ENCODE data around the gene KRT80.

DNA sequence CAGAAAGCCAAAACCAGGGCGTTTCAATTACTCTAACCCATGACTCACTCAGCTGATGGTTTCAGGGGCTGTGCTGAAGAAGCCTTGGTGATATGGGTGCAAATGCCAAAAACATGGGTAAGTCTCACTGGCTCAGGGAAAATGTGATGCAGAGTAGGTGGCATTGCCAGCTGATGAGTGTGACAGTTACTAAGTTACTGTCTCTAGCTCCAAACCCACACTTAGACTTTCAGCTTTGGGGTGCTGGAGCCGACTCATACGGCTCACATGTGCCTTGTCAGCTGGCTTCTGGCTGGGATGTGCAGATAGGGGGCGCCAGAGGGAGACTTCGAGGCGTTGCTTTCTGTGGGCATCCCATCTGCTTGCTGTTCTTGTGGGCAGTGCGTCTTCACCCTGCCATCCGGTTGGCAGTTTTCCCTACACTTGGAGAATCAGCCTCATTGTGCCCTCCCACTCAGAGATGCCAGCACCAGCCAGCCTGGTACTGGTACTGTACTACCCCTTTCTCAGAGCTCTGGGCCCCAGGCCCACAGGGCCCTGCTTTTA is 30.2 kb upstream of the KRT80 start:
- TF ChIP-seq, protein P1, sequence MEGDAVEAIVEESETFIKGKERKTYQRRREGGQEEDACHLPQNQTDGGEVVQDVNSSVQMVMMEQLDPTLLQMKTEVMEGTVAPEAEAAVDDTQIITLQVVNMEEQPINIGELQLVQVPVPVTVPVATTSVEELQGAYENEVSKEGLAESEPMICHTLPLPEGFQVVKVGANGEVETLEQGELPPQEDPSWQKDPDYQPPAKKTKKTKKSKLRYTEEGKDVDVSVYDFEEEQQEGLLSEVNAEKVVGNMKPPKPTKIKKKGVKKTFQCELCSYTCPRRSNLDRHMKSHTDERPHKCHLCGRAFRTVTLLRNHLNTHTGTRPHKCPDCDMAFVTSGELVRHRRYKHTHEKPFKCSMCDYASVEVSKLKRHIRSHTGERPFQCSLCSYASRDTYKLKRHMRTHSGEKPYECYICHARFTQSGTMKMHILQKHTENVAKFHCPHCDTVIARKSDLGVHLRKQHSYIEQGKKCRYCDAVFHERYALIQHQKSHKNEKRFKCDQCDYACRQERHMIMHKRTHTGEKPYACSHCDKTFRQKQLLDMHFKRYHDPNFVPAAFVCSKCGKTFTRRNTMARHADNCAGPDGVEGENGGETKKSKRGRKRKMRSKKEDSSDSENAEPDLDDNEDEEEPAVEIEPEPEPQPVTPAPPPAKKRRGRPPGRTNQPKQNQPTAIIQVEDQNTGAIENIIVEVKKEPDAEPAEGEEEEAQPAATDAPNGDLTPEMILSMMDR (IDR thresholded peaks at IDR 0.05), result no peak
- TF ChIP-seq POLR2A (IDR thresholded peaks at IDR 0.05) (no peak), POLR2AphosphoS5 (IDR thresholded peaks at IDR 0.05; ENCODE audit: insufficient read depth in 1 of 2, low read depth in 1 of 2) (no peak)

All from vagina (tissue), 2 donors.